Stimulated activated CD4-positive, alpha-beta T cell treated with anti-CD3 and anti-CD28 coated beads, TNF-alpha, amount 100 ng/mL, for 24 hours (primary cell): ENCODE data around the gene SMCO1.
"Not testable (repeated sequence)": the region's sequence is repeated elsewhere in the genome, so short reads cannot be mapped to it uniquely, and the experiment has no call there.

Source experiments
- DNase-seq, 3 experiments: peaks; one replicate each; pipeline ENCODE4 v3.0.0-alpha.2; 2020; ENCODE audit warnings: low read depth in 3 of 3

The SMCO1 gene, protein sequence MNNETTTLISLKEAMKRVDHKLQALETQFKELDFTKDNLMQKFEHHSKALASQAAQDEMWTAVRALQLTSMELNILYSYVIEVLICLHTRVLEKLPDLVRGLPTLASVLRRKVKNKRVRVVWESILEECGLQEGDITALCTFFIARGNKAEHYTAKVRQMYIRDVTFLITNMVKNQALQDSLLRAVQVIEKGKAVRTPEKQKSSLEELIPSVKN

DNA sequence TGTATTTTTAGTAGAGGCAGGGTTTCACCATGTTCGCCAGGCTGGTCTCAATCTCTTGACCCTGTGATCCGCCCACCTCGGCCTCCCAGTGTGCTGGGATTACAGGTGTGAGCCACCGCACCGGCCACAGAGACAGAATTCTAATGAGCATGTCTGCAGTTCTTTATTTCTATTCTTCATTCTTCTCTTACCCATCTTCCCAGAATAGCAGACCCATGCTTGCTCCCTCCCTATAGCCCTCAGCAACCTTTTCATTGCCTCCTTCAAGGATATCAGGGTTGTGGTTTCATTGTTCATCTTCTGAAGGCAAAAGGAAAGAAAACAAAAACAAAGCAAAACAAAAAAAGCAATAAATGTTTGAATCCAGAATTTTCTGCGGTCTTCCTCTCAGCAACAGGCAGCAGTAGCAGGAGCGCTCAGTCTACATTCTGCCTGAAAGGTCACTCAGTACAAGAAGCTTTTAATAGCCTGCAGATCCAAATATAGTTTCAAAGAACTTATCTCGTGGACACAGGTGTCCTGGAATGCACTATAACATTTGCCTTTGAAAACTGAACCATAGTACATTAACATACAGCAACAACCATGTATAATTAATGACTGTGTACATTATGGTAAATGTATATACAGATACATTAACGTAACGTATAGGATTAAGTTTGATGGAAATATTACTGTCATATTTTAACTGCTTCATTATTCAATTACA is at the start of gene SMCO1:
TSS of gene SMCO1 (minus strand) at position 434 of the 709 bp plus-strand sequence. CDS start at position 297, 137 bp downstream.
- no peak for DNase-seq

DNA sequence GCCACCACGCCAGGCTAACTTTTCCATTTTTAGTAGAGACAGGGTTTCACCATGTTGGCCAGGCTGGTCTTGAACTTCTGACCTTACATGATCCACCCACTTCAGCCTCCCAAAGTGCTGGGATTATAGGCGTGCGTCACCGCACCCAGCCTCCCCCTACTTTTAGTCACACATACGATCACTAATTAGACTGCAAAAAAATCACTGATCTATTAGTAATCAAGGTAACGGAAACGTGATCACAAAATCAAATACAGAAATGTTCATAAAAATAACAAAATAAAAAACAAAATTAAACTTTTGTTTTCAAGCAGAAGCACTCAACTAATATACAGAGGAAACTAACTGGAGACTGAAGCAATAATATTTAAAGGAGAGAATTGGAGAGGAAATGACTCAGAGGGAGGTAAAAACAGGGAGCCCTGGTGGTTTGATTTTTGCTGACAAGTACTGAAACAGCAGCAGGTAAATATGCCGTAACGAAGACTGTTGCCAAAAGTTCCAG is 48.6 kb upstream of the SMCO1 start:
- peak in 1 of 3 experiments; percentile 7 for DNase-seq

DNA sequence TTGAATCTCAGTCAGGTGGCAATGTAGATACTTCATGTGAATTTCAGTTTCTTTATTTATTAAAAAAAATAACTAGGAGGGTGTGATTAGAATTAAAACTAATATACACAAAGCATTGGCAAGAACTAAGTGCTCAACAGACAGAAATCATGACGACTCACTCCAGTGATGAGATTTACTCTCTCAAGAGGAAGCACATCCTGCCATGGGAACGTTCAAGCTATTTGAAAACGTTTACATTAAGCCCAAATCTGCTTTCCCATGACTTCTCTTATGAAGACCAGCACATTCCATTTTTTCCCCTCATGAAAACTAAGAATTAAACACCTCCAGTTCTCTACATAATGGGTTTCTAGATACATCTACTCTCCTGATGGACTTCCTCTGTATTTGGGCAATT is 44.7 kb upstream of the SMCO1 start:
- DNase-seq = no peak

DNA sequence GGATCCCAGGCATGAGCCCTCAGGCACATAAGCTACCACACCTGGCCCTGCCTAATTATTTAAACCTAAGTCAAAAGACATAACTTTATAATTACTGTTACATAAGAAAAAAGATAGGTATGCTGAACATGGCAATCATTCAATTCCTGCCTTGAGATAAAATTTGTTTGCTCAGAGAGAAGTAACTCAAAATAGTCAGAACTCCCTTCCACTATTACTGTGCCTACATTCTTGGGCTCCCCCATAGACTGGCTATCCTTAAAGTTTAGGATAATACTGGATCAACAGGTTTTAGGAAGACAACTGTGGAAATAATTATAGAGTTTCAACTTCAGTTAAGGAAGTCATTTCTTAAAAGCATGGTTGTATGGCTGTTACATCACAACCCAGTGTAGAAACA is 43.3 kb upstream of the SMCO1 start:
- no peak for DNase-seq

DNA sequence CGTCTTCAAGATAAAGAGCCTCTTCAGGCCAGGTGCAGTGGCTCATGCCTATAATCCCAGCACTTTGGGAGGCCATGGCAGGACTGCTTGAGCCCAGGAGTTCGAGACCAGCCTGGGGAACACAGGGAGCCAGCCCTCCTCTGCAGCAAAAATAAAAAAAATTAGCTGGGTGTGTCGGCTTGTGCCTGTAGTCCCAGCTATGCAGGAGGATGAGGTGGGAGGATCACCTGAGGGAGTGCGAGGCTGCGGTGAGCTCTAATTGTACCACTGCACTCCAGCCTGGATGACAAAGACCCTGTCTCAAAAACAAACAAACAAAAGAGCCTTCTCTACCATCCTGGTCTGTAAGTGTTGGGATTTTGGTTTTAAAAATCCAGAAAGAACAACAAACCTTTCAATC is 42.1 kb upstream of the SMCO1 start:
- DNase-seq = no peak

DNA sequence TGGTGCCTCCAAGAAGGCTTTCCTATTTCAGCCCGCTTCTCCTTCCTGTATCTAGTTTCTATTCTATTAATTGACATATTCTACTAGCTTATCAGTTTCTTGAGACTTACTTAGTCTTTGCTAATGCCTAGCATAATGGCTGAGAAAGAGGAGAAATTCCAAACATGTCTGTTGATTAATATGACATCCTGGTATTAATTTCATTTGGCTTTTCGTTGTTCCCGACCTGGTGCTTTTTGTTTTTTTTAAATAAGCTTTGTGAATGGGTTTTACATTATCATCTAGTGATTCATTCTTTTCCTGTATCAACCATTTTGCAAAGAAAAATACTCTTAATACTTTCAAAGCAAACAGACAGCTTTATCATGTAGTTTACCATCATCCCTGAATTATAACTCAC is 40.1 kb upstream of the SMCO1 start:
- DNase-seq = no peak

DNA sequence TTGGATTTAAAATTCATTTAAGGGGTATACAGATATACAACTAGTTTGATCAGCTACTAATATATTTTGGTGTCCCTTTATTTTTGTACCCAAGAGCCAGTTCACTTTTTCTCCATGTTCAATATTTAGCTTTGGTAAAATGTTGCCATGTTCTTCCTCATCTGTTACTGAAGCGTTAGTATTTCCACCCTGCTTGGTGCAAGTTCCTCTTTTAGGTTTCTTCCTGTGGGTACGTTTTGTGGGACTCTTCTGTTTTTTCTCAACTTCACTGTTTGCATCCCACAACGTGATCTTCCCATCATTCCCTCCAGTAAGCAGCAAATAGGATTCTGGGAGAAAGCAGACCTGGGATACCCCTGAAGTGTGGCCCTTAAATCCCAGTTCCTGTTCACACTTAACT is 39.1 kb upstream of the SMCO1 start:
- DNase-seq = no peak

DNA sequence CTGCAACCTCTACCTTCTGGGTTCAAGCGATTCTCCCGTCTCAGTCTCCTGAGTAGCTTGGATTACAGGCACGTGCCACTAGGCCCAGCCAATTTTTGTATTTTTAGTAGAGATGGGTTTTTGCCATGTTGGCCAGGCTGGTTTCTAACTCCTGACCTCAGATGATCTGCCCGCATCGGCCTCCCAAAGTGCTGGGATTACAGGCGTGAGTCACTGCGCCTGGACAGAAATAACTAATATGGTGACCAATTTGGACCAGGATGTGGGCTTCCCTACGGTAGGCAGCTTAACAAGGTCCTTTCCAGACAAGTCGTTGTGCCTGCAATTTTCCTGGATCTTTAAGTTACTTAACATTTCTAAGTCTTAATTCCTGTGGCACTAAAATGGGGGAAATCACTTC is 38.4 kb upstream of the SMCO1 start:
- no peak for DNase-seq

DNA sequence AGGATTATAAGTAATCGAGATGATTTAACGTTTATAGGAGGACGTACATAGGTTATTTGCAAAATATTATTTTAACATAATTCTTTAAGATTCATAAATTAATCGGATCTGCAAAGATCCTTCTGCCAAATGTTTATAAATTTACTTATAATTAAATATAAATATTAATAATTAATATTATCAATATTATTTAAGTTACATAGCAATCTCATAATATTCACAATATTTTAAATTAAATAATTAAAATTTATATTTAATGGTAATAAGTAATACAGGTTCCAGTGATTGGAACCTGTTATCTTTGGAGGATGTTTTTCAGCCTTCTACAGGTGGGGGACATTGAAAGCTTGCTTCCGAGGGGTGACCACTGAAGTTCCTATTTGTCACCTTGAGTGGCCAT is 37.1 kb upstream of the SMCO1 start:
- DNase-seq = no peak

DNA sequence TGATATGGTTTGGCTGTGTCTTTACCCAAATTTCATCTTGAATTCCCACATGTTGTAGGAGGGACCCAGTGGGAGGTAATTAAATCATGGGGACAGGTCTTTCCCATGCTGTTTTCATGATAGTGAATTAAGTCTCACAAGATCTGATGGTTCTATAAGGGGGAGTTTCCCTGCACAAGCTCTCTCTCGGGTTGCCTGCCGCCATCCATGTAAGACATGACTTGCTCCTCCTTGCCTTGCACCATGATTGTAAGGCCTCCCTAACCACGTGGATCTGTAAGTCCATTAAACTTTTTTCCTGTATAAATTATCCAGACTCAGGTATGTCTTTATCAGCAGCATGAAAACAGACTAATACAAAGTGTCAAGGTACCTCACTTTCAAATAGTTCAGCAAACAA is 35.0 kb upstream of the SMCO1 start:
- DNase-seq = not testable (repeated sequence)

DNA sequence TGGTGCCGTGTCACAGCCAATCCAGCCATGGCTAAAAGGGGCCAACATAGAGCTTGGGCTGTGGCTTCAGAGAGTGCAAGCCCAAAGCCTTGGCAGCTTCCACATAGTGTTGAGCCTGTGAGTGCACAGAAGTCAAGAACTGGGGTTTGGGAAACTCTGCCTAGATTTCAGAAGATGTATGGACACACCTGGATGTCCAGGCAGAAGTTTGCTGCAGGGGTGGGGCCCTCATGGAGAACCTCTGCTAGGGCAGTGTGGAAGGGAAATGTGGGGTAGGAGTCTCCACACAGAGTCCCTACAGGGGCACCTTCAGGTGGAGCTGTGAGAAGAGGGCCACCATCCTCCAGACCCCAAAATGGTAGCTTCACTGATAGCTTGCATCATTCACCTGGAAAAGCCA is 34.2 kb upstream of the SMCO1 start:
- not testable (repeated sequence) for DNase-seq

DNA sequence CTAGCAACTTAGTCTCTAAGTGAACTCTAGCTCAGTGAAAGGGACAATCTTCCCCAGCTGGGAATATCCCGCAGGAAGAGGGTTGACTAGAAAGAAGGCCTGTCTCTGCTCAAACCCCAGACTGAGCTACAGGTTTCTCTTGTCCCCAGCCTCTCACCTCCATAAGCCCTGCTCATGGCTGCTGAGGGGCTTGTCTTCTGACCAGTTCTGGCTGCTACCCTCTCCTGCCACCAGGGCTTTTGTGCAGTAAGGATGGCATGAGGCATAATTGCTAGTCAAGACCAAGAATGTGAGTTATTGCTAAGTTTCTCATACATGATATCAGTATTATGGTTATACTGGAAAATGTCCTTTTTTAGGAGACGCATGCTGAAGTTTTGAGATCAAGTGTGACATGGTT is 31.9 kb upstream of the SMCO1 start:
- no peak for DNase-seq

DNA sequence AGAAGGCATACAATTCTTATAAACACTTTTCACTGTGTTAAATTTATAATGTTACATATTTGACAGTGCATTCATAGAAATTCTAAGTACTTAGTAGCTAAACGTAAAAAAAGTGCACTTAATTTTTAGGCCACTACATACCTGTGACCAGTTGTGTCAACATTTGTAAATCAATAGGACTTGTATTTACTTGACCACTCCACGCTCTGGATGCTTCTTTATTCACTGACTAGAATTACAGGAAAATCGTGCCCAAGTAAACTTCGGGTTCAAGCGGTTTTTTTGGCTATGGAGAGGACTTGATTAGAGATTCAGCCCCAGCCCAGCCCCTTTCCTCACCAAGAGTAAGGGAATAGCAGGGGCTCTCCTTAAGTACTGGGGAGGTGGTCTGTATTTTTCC is 31.4 kb upstream of the SMCO1 start:
- DNase-seq = no peak

DNA sequence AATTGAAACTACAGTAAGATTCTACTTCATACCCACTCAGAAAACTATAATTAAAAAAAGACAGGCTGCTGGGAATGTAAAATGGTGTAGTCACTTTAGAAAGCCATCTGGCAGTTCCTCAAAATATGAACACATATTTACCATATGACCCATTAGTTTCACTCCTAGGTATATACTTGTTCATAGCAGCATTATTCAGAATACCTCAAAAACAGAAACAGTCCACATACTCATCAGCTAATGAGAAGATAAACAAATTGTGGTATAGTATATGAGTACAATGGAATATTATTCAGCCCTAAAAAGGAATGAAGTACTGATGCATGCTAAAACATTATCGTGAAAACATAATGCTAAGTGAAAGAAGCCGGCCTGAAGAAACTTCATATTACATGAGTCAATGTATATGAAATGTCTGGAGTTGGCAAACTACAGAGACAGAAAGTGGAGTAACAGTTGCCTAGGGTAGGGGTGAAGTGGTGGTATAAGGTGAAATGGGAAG is 29.4 kb upstream of the SMCO1 start:
- no peak for DNase-seq

DNA sequence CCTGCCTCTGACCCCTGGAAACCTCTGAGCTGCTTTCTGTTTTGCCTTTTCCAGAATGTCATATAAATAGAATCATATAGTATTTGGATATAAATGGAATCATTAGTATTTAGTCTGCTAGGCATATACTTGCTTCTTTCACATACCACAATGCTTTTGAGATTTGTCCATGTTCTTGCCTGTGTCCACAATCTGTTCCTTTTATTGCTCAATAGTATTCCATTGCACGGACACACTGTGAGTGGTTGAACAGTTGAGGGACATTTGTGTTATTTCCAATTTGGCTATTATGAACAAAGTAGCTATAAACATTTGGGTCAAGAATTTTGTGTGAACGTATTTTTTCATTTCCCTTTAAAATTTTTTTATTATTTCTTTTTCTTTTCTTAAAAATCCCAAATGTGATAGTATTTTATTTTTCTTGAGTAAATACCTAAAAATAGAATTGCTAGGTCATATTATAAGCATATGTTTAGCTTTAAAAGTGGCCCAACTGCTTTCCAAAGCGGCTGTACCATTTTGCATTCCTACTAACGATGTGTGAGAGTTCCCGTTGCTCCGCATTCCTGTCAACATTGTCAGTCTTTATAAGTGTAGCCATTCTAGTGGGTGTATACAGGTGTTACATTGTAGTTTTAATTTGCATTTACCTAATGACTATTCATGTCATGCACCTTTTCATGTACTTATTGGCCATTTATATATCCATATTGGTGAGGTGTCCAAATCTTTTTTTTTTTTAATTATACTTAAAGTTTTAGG is 26.7 kb upstream of the SMCO1 start:
- no peak for DNase-seq

DNA sequence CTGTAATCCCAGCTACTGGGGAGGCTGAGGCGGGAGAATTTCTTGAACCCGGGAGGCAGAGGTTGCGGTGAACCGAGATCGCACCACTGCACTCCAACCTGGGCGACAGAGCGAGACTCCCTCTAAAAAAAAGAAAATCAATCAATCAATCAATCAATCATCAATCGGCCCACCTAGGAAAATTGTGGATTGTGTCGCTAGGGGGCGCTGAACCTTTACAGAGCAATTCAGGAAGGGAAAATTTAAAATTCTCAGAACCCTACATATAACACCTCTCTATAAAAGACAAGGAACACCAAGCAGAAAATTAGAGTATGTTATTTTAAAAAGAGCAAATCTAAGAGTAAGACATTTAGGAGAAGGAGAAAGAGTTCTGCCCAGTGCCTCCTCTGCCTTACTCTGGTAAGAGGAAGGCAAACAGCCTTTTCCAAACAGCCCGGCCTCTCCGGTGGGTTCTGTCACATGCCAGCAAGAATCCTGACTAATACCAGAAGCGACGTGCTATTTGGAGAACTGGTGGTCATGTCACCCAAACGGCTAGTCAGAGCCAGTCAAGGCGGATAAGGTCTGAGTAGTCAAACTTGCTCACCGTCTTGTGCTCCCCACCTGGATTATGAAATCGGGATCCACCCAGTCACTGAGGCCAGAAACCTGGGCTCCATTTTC is 22.3 kb upstream of the SMCO1 start:
- DNase-seq = peak; percentile 41 to 59 (median 47)

DNA sequence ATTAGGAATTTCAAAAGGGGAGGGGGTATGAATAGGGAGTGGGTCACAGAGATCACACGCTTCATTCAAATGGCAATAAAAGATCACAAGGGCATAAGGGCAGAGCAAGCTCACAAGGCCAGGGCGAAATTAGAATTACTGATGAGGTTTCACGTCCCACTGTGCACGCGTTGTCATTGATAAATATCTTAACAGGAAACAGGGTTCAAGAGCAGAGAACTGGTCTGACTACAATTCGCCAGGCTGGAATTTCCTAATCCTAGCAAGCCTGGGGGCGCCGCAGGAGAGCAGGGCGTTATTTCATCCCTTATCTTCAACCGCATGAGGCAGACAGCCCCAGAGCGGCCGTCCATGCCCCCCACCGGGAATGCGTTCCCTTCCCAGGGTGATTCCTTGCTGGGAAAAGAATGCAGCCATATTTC is 18.1 kb upstream of the SMCO1 start:
- no peak for DNase-seq

DNA sequence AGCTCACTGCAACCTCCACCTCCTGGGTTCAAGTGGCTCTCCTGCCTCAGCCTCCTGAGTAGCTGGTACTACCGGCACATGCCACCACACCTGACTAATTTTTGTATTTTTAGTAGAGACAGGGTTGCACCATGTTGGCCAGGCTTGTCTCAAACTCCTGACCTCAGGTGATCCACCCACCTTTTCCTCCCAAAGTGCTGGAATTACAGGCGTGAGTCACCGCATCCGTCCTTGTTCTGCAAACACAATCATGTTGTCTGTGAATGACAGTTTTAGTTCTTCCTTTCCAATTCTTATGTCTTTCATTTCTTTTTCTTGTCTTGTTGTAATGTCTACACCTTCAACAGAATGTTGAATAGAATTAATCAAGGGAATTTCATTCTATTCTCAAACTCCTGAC is 16.3 kb upstream of the SMCO1 start:
- no peak for DNase-seq

DNA sequence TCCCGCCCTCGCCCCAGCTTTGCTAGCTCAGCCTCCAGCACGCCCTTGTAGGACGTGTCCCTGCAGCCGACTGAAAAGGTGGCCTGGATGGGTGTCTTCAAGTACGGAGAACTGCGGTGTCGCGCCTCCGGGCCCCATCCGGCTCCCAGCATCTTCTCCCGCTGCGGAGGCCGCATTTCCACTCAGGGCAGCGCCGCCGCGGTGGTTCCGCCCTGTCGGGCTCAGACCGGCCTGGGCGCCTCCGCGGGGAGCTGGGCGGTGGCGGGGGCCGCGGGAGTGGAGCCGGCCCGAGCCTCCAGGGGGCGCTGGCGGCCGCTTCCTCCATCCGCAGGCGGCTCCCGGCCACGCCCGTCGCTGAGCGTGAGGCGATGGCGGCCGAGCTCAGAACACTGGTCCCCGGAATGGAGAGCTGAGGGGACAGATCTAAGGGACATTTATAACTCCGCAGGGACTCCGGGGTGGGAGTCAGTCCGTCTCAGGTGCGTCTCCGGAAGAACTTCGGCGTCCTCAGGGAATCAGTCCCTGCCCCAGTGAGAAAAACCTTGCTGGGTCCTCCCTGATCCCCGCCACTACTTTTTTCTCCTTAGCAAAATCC is 13.6 kb upstream of the SMCO1 start:
- peak; percentile 65 to 86 (median 76) for DNase-seq

DNA sequence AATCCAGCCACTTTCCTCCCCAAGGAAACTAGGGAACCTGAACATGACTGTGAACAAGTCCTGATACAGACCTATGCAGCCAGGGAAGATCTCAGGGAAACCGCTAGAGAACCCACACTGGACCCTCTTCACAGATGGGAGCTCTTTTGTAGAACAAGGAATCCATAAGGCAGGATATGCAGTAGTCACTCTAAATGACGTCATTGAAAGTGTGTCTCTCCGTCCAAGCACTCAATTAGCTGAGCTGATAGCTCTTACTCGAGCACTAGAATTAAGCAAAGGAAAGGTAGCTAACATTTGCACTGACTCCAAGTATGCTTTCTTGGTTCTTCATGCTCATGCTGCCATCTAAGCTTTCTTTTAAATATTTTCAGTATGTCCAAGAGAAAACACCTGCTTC is 10.0 kb upstream of the SMCO1 start:
- no peak for DNase-seq

DNA sequence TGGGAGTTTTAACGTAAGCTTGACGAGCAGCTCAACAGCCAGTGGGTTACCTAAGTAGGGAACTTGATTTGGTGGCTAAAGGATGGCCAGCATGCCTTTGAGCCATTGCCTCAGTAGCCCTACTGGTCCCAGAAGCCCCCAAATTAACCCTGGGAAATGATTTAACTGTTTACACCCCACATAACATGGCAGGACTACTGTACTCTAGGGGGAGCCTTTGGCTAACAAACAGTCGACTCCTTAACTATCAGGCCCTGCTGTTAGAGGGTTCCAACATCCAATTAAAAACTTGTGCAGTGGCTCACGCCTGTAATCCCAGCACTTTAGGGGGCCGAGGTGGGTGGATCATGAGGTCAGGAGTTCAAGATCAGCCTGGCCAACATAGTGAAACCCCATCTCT is 9.4 kb upstream of the SMCO1 start:
- DNase-seq = no peak

DNA sequence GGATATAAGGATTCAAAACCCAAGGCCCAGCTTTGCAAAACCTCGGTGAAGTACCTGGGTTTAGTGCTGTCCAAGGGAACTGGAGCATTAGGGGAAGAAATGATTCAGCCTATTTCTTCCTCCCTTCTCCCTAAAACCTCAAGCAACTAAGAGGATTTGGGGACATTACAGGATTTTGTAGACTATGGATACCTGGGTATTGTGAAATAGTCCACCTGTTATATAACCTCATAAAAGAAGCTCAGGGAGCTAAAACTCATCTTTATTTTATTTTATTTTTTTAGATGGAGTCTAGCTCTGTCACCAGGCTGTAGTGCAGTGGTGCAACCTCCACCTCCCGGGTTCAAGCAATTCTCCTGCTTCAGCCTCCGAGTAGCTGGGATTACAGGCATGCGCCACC is 8.7 kb upstream of the SMCO1 start:
- no peak for DNase-seq
